ENCODE results near the gene VPS4A. TPM values are rescaled to one million over a fixed set of nuclear protein-coding genes. Genes with fewer than 3 reads are reported as not detected.

Gene VPS4A
- total and polyA plus RNA-seq, 10 of the 15 experiments (the other 5 are each of a cell fraction or from before 2014, with no cell fraction given): 5.2 to 36.3 (median 21.4) TPM

GRCh38 chr16:69301187-69301586 is 10.0 kb upstream of the VPS4A start (continued):
- TF ChIP-seq IRF5 (IDR thresholded peaks at IDR 0.05; ENCODE audit: borderline replicate concordance): no peak

GRCh38 chr16:69301861-69302260 is 9.3 kb upstream of the VPS4A start:
- SMC1A ChIA-PET (ENCODE audit: uncharacterized antibody, unreplicated experiment): interaction anchor here (1.2 kb wide), 1 partner anchor 14 kb away, joined by 4 read pairs; no protein-coding TSS in a partner anchor
- Histone ChIP-seq H3K79me2 (ENCODE audit: control insufficient read depth, insufficient read depth, low read length) (no peaks in the 10 kb centered on the region), H3K9ac (ENCODE audit: control insufficient read depth, insufficient read depth, low read length) (no peak overlapping the region), H2AFZ (ENCODE audit: control insufficient read depth, low read depth, low read length) (no peak overlapping the region), H4K20me1 (ENCODE audit: control insufficient read depth, insufficient read depth) (no peaks in the 10 kb centered on the region), H3K4me2 (ENCODE audit: control insufficient read depth, insufficient read depth) (no peak overlapping the region), H3K4me3 (no peak overlapping the region), H3K9me3 (replicated peaks; ENCODE audit: control insufficient read depth, insufficient read depth, low read length) (no peaks in the 10 kb centered on the region), H3K27me3 (replicated peaks in 1 of 2; ENCODE audit: control insufficient read depth in 2 of 2, insufficient read depth in 2 of 2, low read length in 1 of 2) (no peaks in the 10 kb centered on the region), H3K36me3 (ENCODE audit: control insufficient read depth in 2 of 2, insufficient read depth in 2 of 2, low read length in 1 of 2) (peaks cover 0 to 10% of the 10 kb centered on the region in 2 experiments; a peak in 3 of 4 replicates), H3K27ac (ENCODE audit: control insufficient read depth, insufficient read depth) (no peak overlapping the region), H3K4me1 (ENCODE audit: control insufficient read depth, insufficient read depth, low read length) (no peaks in the 10 kb centered on the region)
- ATAC-seq (no peak), DNase-seq (ENCODE audit: low read depth, low spot score) (no peak), FAIRE-seq (no peak)
- no TSS peak for BruUV-seq (replicated peaks)
- intact Hi-C loops (cut with micrococcal nuclease; ENCODE audit: unreplicated experiment) (no loop called here), in situ Hi-C loops (cut with MboI) (no loop called here)
- CTCF ChIA-PET: interaction anchor here (1.3 to 1.5 kb wide), 2 partner anchors 14 to 16 kb away, joined by 5 read pairs; no protein-coding TSS in a partner anchor
- POLR2A ChIA-PET: no interaction called here
- WGBS (ENCODE audit: insufficient coverage, insufficient replicate concordance, low lambda C conversion rate, missing lambda C conversion rate): 98% methylated on average over 4 of the region's 4 CpGs
- RAD21 ChIA-PET (ENCODE audit: unreplicated experiment): no interaction called here
- TF ChIP-seq E2F8 (IDR thresholded peaks at IDR 0.05; ENCODE audit: low read depth, partially characterized antibody) (no peak), SREBF1 (IDR thresholded peaks at IDR 0.05; ENCODE audit: low read length) (no peak), MLLT1 (IDR thresholded peaks at IDR 0.05) (no peak), EGR1 (IDR thresholded peaks at IDR 0.05; ENCODE audit: borderline replicate concordance in 1 of 2, low read depth in 2 of 2, low read length in 2 of 2) (no peak), RELB (IDR thresholded peaks at IDR 0.05; ENCODE audit: low read depth) (no peak), ZNF622 (IDR thresholded peaks at IDR 0.05) (no peak), POLR2AphosphoS2 (IDR thresholded peaks at IDR 0.05; ENCODE audit: low read depth, low read length) (no peak), CUX1 (IDR thresholded peaks at IDR 0.05; ENCODE audit: insufficient replicate concordance, low read depth, low read length) (no peak)

Measured in GM12878 (cell line).